HEK293 (cell line): ENCODE measurements around the gene PDXDC1.
"Not testable (repeated sequence)": the region's sequence is repeated elsewhere in the genome, so short reads cannot be mapped to it uniquely, and the experiment has no call there.

Source experiments
- CTCF ChIA-PET: fragments of 350-600 bp; formaldehyde crosslinking; extraction: SDS; loops from one replicate; lab custom pipeline; 2021; ENCODE audit warnings: antibody characterized with exemption; lab: Yijun Ruan, JAX
- POLR2A ChIA-PET: fragments of 300-600 bp; formaldehyde crosslinking; extraction: SDS; loops from one replicate; lab custom pipeline; 2020; ENCODE audit warnings: antibody characterized with exemption, inconsistent platforms; lab: Yijun Ruan, JAX
- H3K27ac ChIP-seq: fragments of 200-500 bp; sonication (Bioruptor generic); 2 replicates; pipeline ENCODE4 v1.5.1; 2014; ENCODE audit warnings: low read depth, low read length, control low read depth, inconsistent platforms; ENCODE audit errors: extremely low read depth
- H3K36me3 ChIP-seq, 2 experiments: fragments of 200-500 bp in 1 of 2; sonication (Bioruptor generic) in 1 of 2; 1 replicate in 1 of 2; 2 replicates in 1 of 2; pipeline ENCODE4 v1.5.1; 2014 to 2017; ENCODE audit warnings: inconsistent platforms in 2 of 2, low read length in 2 of 2; ENCODE audit not compliant: control insufficient read depth in 2 of 2, insufficient read depth in 1 of 2
- H3K4me1 ChIP-seq: fragments of 200-500 bp; sonication (Bioruptor generic); 2 replicates; pipeline ENCODE4 v1.5.1; 2014; ENCODE audit warnings: mild to moderate bottlenecking, low read length, inconsistent platforms; ENCODE audit not compliant: control insufficient read depth, insufficient read depth
- H3K4me3 ChIP-seq: 2 replicates; pipeline ENCODE4 v1.5.1; 2011; ENCODE audit warnings: low read depth, mild to moderate bottlenecking, control low read depth, low read length, moderate library complexity
- H3K9me3 ChIP-seq: fragments of 200-500 bp; sonication (Bioruptor generic); 2 replicates; pipeline ENCODE4 v1.5.1; 2014; ENCODE audit warnings: low read depth, low read length, inconsistent platforms; ENCODE audit not compliant: control insufficient read depth, insufficient read depth
- ZBTB17 ChIP-seq: fragments of 450-650 bp; formaldehyde crosslinking; IDR thresholded peaks from 2 replicates; pipeline ENCODE4 v1.5.1; 2016; ENCODE audit warnings: missing biosample characterization, missing genetic modification characterization
- ZFP69B ChIP-seq: fragments of 450-650 bp; formaldehyde crosslinking; IDR thresholded peaks from 2 replicates; pipeline ENCODE4 v1.5.1; 2016; ENCODE audit warnings: missing biosample characterization, missing genetic modification characterization
- ZNF2 ChIP-seq: fragments of 450-650 bp; formaldehyde crosslinking; IDR thresholded peaks from 2 replicates; pipeline ENCODE4 v1.5.1; 2016; ENCODE audit warnings: missing biosample characterization, missing genetic modification characterization
- ZNF341 ChIP-seq: fragments of 450-650 bp; formaldehyde crosslinking; IDR thresholded peaks from 2 replicates; pipeline ENCODE4; 2016; ENCODE audit warnings: low read depth, missing biosample characterization, missing genetic modification characterization
- ZNF596 ChIP-seq: fragments of 450-650 bp; IDR thresholded peaks from 2 replicates; pipeline ENCODE4 v1.5.0; 2018; ENCODE audit warnings: missing biosample characterization, mild to moderate bottlenecking, missing genetic modification characterization, moderate library complexity
- ZSCAN30 ChIP-seq: fragments of 450-650 bp; IDR thresholded peaks from 2 replicates; pipeline ENCODE4 v1.5.1; 2018; ENCODE audit warnings: missing biosample characterization, mild to moderate bottlenecking, missing genetic modification characterization, moderate library complexity

The PDXDC1 gene

DNA sequence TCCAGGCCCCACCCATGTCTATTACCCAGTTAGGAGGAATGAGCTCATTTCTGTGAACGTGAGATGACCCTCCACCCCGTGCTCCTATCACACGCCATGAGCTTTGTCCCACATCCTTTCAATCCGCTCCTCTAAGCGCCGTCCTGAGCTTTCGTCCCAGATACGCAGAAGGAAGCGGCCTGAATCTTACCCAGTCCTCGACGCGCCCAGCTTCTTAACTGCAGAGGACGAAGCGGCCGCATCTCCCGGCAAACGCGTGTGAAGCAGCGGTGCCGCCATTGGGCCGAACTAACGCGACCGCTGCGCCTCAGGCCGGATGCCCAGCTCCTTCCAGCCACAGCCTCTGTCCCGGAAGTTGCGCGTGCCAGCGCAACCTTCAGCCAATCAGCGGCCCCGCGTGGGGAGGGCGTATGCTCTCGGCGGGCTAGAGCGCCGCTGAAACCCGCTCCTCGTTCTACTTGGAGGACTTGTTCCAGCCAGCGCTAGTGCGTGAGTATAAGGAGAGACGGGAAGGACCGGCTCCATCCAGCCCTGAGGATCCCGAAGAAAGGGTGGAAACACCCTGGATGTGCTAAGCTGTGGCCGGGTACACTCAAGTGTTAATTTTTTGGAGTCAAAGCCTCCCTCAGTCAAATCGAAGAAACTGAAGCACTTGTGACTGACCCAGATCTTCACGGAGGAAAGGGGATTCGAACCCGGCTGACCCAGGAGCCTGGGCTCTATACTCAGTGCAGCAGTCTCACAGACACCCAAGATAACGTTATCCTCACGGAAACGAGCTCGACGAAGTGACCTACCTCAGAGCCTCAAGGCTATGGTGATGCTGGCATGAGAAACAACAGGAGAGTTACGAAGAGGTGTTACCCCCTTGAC lies 119.4 kb downstream of the PDXDC1 start, which contains the start of gene RRN3 (continued):
- TF ChIP-seq ZNF2 (tag by site-specific recombination) (peak; percentile 58; the same call in 1 of the 2 replicates), ZNF596 (tag by site-specific recombination) (peak; percentile 92), ZFP69B (tag by site-specific recombination) (0 out of 2 replicates have a peak, but pooled peaks have one; percentile 32), ZBTB17 (tag by site-specific recombination) (peak; percentile 86), ZSCAN30 (0 out of 2 replicates have a peak, but pooled peaks have one; percentile 62)

DNA sequence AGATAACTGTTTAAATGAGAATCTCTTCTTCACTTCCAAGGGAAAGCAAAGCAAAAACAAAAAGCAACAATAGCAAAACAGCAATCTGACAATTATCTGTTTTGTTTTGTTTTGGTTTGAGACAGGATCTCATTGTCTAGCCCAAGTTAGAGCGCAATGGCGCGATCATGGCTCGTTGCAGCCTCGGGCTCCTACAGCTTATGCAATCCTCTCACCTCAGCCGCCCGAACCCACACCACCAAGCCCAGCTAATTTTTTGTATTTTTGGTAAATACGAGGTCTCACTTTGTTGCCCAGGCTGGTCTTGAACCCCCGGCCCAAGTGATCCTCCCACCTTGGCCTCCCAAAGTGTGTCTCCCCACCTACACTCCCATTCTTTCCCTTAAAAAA lies 121.8 kb downstream of the PDXDC1 start:
- H3K27ac ChIP-seq, H3K36me3 ChIP-seq, H3K9me3 ChIP-seq, CTCF ChIA-PET, H3K4me3 ChIP-seq, POLR2A ChIA-PET, H3K4me1 ChIP-seq: not testable (repeated sequence)

GRCh38 chr16:15099366-15099909 lies 124.6 kb downstream of the PDXDC1 start:
- H3K4me1 ChIP-seq, H3K4me3 ChIP-seq, CTCF ChIA-PET, H3K9me3 ChIP-seq, H3K36me3 ChIP-seq, H3K27ac ChIP-seq: not testable (repeated sequence)
- POLR2A ChIA-PET = interaction anchor here (0.7 kb wide), 1 partner anchor 475 kb away, joined by 3 read pairs; no protein-coding TSS in a partner anchor

GRCh38 chr16:15100372-15100987 lies 125.7 kb downstream of the PDXDC1 start:
- H3K27ac ChIP-seq, H3K9me3 ChIP-seq, POLR2A ChIA-PET, H3K4me1 ChIP-seq, H3K36me3 ChIP-seq, H3K4me3 ChIP-seq: not testable (repeated sequence)
- CTCF ChIA-PET = interaction anchor here (0.6 kb wide), 1 partner anchor 89 kb away, joined by 3 read pairs; no protein-coding TSS in a partner anchor
- TF ChIP-seq ZNF341 (tag by site-specific recombination) = peak; percentile 35; the same call in 1 of the 2 replicates

- CTCF ChIA-PET = not testable (repeated sequence)
Measured at GRCh38 chr16:15127641-15128425, 153.0 kb downstream of the PDXDC1 start.

DNA sequence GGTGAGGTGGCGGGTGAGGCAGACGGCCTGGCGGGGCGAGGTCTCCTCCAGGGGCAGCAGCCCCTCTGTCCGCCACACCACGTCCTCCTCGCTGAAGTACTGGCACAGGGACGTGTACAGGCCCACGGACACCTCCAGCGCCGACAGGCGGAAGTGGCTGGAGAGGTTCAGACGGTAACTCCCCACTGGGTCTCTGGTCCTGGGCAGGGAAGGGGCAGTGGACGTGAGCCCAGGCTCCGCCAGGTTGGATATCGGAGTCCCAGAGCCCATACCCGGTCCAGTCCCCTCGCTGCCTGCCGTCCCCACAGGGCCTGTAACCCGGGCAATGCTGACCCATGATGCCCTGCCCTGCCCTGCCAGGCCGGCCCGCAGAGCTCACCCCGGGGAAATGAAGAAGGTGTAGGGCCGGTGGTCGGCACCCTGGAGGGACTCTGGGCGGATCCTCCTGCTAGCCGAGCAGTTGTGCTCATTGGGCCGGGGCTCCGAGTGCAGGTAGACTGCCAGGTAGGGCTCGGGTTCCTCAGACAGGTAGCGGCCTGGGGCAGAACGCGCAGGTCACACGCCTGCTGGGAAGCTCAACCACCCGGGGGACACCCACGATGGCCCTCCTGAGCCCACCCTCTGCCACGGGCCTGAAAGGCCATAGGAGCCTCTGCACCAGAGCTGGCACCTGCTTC lies 155.6 kb downstream of the PDXDC1 start:
- CTCF ChIA-PET, H3K9me3 ChIP-seq, H3K4me1 ChIP-seq, H3K4me3 ChIP-seq, POLR2A ChIA-PET, H3K27ac ChIP-seq: not testable (repeated sequence)
- peaks cover 0 to 10% of the 10 kb centered on the region in 2 experiments; a peak in 1 of 3 replicates for H3K36me3 ChIP-seq

More at GRCh38 chr16:15127641-15128425, 153.0 kb downstream of the PDXDC1 start:
- H3K36me3 ChIP-seq = peaks cover 0 to 10% of the 10 kb centered on the region in 2 experiments; a peak in 1 of 3 replicates
- H3K9me3 ChIP-seq, POLR2A ChIA-PET, H3K4me1 ChIP-seq, H3K27ac ChIP-seq, H3K4me3 ChIP-seq: not testable (repeated sequence)

DNA sequence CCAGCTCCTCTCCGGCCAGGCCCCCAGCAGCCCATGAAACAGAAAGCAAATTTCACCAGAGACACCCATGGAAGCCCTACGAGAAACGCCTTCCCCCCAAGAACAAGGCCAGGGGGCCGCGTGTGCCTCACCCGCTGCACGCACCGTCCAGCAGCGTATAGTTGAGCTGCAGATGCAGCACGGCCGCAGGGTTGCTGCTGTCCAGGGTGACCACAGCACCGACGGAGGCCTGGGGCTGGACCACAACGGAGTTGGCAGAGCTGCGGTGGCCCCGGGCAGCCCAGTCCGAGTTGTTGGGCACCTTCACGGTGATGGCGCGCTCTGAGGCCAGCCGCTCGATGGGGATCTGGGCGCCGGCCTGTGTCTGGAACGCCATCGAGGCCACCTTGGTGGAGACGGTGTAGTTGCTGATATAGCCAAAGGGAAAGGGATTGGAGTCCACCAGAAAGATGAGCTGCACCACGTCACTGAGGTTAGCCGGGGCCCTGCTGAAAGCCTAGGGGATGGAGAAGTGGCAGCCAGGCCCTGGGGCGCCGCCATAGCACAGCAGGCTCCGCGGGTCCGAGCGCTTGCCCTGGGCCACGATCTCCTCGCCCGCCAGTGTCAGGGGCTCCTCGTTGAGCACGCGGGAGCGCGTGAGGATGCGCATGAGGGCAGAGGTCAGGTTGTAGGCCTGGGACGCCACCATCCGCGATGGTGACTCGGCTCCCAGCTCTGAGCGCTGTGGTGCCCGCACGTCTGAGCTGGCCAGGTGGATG lies 156.3 kb downstream of the PDXDC1 start:
- H3K4me1 ChIP-seq, H3K9me3 ChIP-seq, POLR2A ChIA-PET, H3K27ac ChIP-seq, H3K4me3 ChIP-seq, CTCF ChIA-PET: not testable (repeated sequence)
- H3K36me3 ChIP-seq = peaks cover 0 to 10% of the 10 kb centered on the region in 2 experiments; a peak in 1 of 3 replicates

DNA sequence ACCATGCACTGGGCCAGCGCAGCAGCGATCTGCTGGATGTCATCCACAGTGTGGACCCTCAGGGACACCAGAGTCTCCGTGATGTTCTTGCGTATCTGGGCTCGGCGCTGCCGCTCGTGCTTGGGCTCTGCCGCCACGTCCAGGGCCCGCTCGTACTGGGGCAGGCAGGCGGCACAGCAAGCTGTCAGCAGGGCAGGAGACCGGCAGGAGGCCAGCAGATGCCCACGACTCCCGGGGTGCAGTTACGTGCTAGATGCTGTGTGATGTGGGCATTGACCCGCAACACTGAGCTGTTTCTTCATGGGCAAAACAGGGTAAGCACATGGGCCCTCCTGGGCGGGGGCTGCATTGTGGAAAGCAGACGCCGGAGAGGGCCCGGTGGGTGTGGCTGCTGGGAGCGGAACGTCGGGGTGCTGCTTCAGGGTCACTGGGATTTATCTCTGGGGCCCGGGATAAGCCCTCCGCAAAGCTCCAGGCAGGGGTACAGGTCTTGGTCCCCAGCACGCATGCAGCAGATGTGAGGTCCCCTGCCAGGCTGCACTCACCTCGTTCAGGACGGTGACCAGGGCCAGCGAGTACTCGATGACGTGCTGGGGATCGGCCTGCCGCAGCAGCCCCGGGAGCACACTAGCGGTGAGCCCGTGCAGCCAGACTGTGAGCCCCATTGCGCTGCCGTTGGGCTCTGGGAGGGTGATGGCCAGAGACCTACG lies 158.0 kb downstream of the PDXDC1 start:
- H3K27ac ChIP-seq, POLR2A ChIA-PET, CTCF ChIA-PET, H3K4me1 ChIP-seq, H3K4me3 ChIP-seq, H3K9me3 ChIP-seq, H3K36me3 ChIP-seq: not testable (repeated sequence)
